IMR-90 (cell line): ENCODE data around the gene FAM89A. TPM values are rescaled to one million over a fixed set of nuclear protein-coding genes. Genes with fewer than 3 reads are reported as not detected.

Experiments
- ATAC-seq: fragments of 200-7000 bp; cut with Tn5 transposase; 2 replicates; pipeline ENCODE4 v1.9.1; 2020; ENCODE audit warnings: low read depth, mild to moderate bottlenecking, moderate library complexity
- BruUV-seq: library from RNA; stranded (reverse); fragments of 400-500 nt; replicated peaks from 2 replicates; lab custom pipeline; 2021; lab: Mats Ljungman, UMichigan
- CTCF ChIA-PET: fragments of 300-600 bp; formaldehyde crosslinking; extraction: SDS; loops from one replicate; lab custom pipeline; 2021; ENCODE audit warnings: antibody characterized with exemption; lab: Yijun Ruan, JAX
- POLR2A ChIA-PET: fragments of 300-600 bp; sonication (Branson Sonifier 250); formaldehyde crosslinking; loops from one replicate; lab custom pipeline; 2022; ENCODE audit warnings: antibody characterized with exemption; ENCODE audit not compliant: unreplicated experiment; lab: Charles Lee
- DNase-seq: peaks from one replicate; pipeline ENCODE4 v3.0.0; 2013
- H2AFZ ChIP-seq: replicated peaks from 2 replicates; pipeline ENCODE3; 2013; ENCODE audit warnings: low read length, mild to moderate bottlenecking; ENCODE audit not compliant: poor library complexity
- H2AK5ac ChIP-seq: 2 replicates; pipeline ENCODE4 v1.6.1; 2013; ENCODE audit warnings: low read depth, low read length, inconsistent platforms
- H2AK9ac ChIP-seq: replicated peaks from 2 replicates; pipeline ENCODE3; 2013; ENCODE audit warnings: mild to moderate bottlenecking, low read depth, low read length, moderate library complexity; ENCODE audit not compliant: poor library complexity
- H2BK120ac ChIP-seq: 2 replicates; pipeline ENCODE4 v1.6.1; 2013; ENCODE audit warnings: low read depth, low read length, inconsistent platforms
- H2BK15ac ChIP-seq: 3 replicates; pipeline ENCODE4 v1.6.1; 2013; ENCODE audit warnings: low read depth, low read length, inconsistent platforms
- H2BK20ac ChIP-seq: 2 replicates; pipeline ENCODE4 v1.6.1; 2013; ENCODE audit warnings: low read depth, mild to moderate bottlenecking, inconsistent platforms, low read length, moderate library complexity
- H2BK5ac ChIP-seq: 2 replicates; pipeline ENCODE4 v1.6.1; 2013; ENCODE audit warnings: mild to moderate bottlenecking, low read depth, low read length, inconsistent platforms; ENCODE audit not compliant: poor library complexity, severe bottlenecking
- H3K14ac ChIP-seq: replicated peaks from 2 replicates; pipeline ENCODE4 v1.6.1; 2013; ENCODE audit warnings: low read depth, low read length, inconsistent platforms
- H3K18ac ChIP-seq: 2 replicates; pipeline ENCODE4 v1.6.1; 2013; ENCODE audit warnings: low read depth, low read length, control low read depth
- H3K23ac ChIP-seq: 2 replicates; pipeline ENCODE4 v1.6.1; 2013; ENCODE audit warnings: low read depth, low read length, inconsistent platforms
- H3K27ac ChIP-seq: 2 replicates; pipeline ENCODE4 v1.5.1; 2013; ENCODE audit warnings: mild to moderate bottlenecking, control low read depth, low read length; ENCODE audit not compliant: insufficient read depth
- H3K27me3 ChIP-seq: 2 replicates; pipeline ENCODE4 v1.6.1; 2013; ENCODE audit warnings: low read length; ENCODE audit not compliant: control insufficient read depth, insufficient read depth
- H3K36me3 ChIP-seq: 2 replicates; pipeline ENCODE4 v1.6.1; 2013; ENCODE audit warnings: low read length, mixed read lengths; ENCODE audit not compliant: control insufficient read depth, insufficient read depth
- H3K4ac ChIP-seq: 2 replicates; pipeline ENCODE4 v1.6.1; 2013; ENCODE audit warnings: low read depth, low read length, inconsistent platforms
- H3K4me1 ChIP-seq: 2 replicates; pipeline ENCODE4 v1.6.1; 2013; ENCODE audit warnings: low read length, mixed read lengths; ENCODE audit not compliant: control insufficient read depth, insufficient read depth
- H3K4me2 ChIP-seq: 2 replicates; pipeline ENCODE4 v1.6.1; 2013; ENCODE audit warnings: low read depth, mild to moderate bottlenecking, control low read depth, low read length, moderate library complexity
- H3K4me3 ChIP-seq: 2 replicates; pipeline ENCODE4 v1.5.1; 2013; ENCODE audit warnings: low read depth, mild to moderate bottlenecking, control low read depth, low read length, moderate library complexity; ENCODE audit not compliant: insufficient read depth
- H3K56ac ChIP-seq: 2 replicates; pipeline ENCODE4 v1.6.1; 2013; ENCODE audit warnings: low read length, inconsistent platforms; ENCODE audit not compliant: insufficient read depth; ENCODE audit errors: extremely low read depth
- H3K79me1 ChIP-seq, 2 experiments: 2 replicates each; pipeline ENCODE4 v1.6.1; 2013; ENCODE audit warnings: low read length in 2 of 2, inconsistent platforms in 1 of 2, low read depth in 1 of 2
- H3K9ac ChIP-seq: 2 replicates; pipeline ENCODE4 v1.6.1; 2013; ENCODE audit warnings: low read depth, low read length, control low read depth
- H3K9me1 ChIP-seq: 2 replicates; pipeline ENCODE4 v1.6.1; 2013; ENCODE audit warnings: low read length, inconsistent platforms; ENCODE audit not compliant: insufficient read depth
- H3K9me3 ChIP-seq: 2 replicates; pipeline ENCODE4 v1.6.1; 2013; ENCODE audit warnings: low read length; ENCODE audit not compliant: control insufficient read depth, insufficient read depth
- H4K20me1 ChIP-seq: 2 replicates; pipeline ENCODE4 v1.6.1; 2013; ENCODE audit warnings: low read length, inconsistent platforms; ENCODE audit not compliant: insufficient read depth
- H4K5ac ChIP-seq: 2 replicates; pipeline ENCODE4 v1.6.1; 2013; ENCODE audit warnings: mild to moderate bottlenecking, low read depth, low read length, control low read depth
- H4K8ac ChIP-seq, 2 experiments: 2 replicates each; pipeline ENCODE4 v1.6.1; 2013; ENCODE audit warnings: low read depth in 2 of 2, low read length in 2 of 2, control low read depth in 1 of 2, inconsistent platforms in 1 of 2
- H4K91ac ChIP-seq: 2 replicates; pipeline ENCODE4 v1.6.1; 2013; ENCODE audit warnings: low read depth, low read length, inconsistent platforms; ENCODE audit not compliant: insufficient read depth
- BHLHE40 ChIP-seq: fragments of 150-350 bp; IDR thresholded peaks from 2 replicates; pipeline ENCODE4 v1.6.1; 2016; ENCODE audit warnings: mild to moderate bottlenecking, low read depth, low read length
- CEBPB ChIP-seq: IDR thresholded peaks from 2 replicates; pipeline ENCODE4 v1.6.1; 2012; ENCODE audit warnings: low read depth, low read length, improper control_type of control experiment
- MAFK ChIP-seq: IDR thresholded peaks from 2 replicates; pipeline ENCODE4 v1.6.1; 2012; ENCODE audit warnings: low read depth, low read length, improper control_type of control experiment
- NFE2L2 ChIP-seq: fragments of 150-350 bp; IDR thresholded peaks from 2 replicates; pipeline ENCODE4 v1.6.1; 2016; ENCODE audit warnings: low read depth, mild to moderate bottlenecking, low read length
- RFX5 ChIP-seq: IDR thresholded peaks from 2 replicates; pipeline ENCODE4 v1.8.0; 2012; ENCODE audit warnings: low read depth, mild to moderate bottlenecking, low read length, moderate library complexity
- WGBS, 2 experiments: methylation state at CpG; one replicate each; pipeline versions ENCODE4 v1.1.5 to v1.1.7; 2013; ENCODE audit warnings: missing lambda C conversion rate in 2 of 2; ENCODE audit not compliant: insufficient read length in 1 of 2; ENCODE audit errors: extremely low coverage in 2 of 2; 5-methylcytosine and 5-hydroxymethylcytosine counted together
- dilution Hi-C: fragments of 300-500 bp; cut with HindIII; formaldehyde crosslinking; loops from one replicate; pipeline ENCODE4 v1.14.3; 2018; ENCODE audit warnings: low sequenced_read_pairs; ENCODE audit not compliant: unreplicated experiment
- in situ Hi-C: fragments of 300-500 bp; cut with MboI; formaldehyde crosslinking; loops from 3 replicates; pipeline ENCODE4 v1.14.3; 2019; ENCODE audit warnings: low sequenced_read_pairs, inconsistent platforms, mixed read lengths
- intact Hi-C: fragments of 100-400 bp; cut with micrococcal nuclease; formaldehyde crosslinking; loops from 2 replicates; pipeline ENCODE4 v1.10.0; 2022
- polyA plus RNA-seq, 3 experiments: library from polyadenylated mRNA; depleted of rRNA; stranded (reverse); fragments of >200 nt; gene quantifications; 2 replicates each; pipeline ENCODE4 v1.2.3, GENCODE V29; 2012; ENCODE audit warnings: low replicate concordance in 1 of 3
- total RNA-seq: library from RNA; depleted of rRNA; stranded (reverse); fragments of >200 nt; gene quantifications from 2 replicates; pipeline ENCODE4 v1.2.3, GENCODE V29; 2012
- TF ChIP-seq, protein P1 (sequence below): conservative IDR thresholded peaks from 2 replicates; pipeline ENCODE4 v1.5.1; 2012; ENCODE audit warnings: mild to moderate bottlenecking, low read depth, low read length, improper control_type of control experiment
- TF ChIP-seq, protein P2 (sequence below): fragments of 150-350 bp; IDR thresholded peaks from 2 replicates; pipeline ENCODE4 v1.6.1; 2016; ENCODE audit warnings: low read depth, mild to moderate bottlenecking, low read length, moderate library complexity, borderline replicate concordance

Gene FAM89A
- total and polyA plus RNA-seq, 2 of the 4 experiments (the other 2 are of a cell fraction), result 6.8 to 8.1 TPM

DNA sequence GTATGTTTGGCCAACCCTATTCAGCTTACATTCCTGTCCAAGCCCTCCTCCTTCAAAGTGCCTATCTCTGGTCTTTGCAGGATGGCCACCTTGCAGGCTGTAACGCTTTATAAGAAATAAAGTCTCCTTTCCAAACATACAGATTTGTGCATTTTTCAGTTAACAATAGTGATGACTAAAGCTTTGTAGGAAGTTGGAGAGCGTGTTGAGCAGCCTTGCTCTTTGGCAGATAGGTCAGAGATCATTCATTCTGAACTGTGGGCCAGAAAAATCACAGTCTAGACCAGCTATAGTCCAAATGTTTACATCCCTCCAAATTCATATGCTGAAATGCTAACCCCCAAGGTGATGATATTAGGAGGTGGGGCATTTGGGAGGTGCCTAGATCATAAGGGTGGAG, 34.0 kb upstream of the FAM89A start:
- ChIA-PET CTCF (interaction anchor here (0.6 kb wide), 1 partner anchor 15 kb away, joined by 3 read pairs; no protein-coding TSS in a partner anchor), POLR2A (no interaction called here)
- ATAC-seq (no peak), DNase-seq (no peak)
- H3K9me3 ChIP-seq, result no peaks in the 10 kb centered on the region
- no peaks in the 10 kb centered on the region for H4K20me1 ChIP-seq
- H4K8ac ChIP-seq, result no peak overlapping the region
- H2AK5ac ChIP-seq, result no peak overlapping the region
- no peak overlapping the region for H3K14ac ChIP-seq
- H2BK15ac ChIP-seq, result no peak overlapping the region
- H4K5ac ChIP-seq, result no peak overlapping the region
- BruUV-seq, result no TSS peak
- H4K91ac ChIP-seq, result no peak overlapping the region
- no peak overlapping the region for H2AK9ac ChIP-seq
- no peak overlapping the region for H2AFZ ChIP-seq
- no peaks in the 10 kb centered on the region; the same call in 1 of the 2 replicates for H3K4me1 ChIP-seq
- intact Hi-C loops, result no loop called here
- no peak overlapping the region for H3K4me2 ChIP-seq
- no peak overlapping the region for H2BK20ac ChIP-seq
- no peaks in the 10 kb centered on the region for H3K9me1 ChIP-seq
- no peak overlapping the region for H3K4me3 ChIP-seq
- in situ Hi-C loops, result no loop called here
- dilution Hi-C loops, result no loop called here
- H3K56ac ChIP-seq, result no peak overlapping the region
- no peak overlapping the region for H2BK120ac ChIP-seq
- H3K36me3 ChIP-seq, result no peaks in the 10 kb centered on the region
- H2BK5ac ChIP-seq, result no peak overlapping the region
- TF ChIP-seq CEBPB (no peak), BHLHE40 (no peak), RFX5 (no peak), MAFK (no peak), NFE2L2 (no peak)
- TF ChIP-seq, protein P1, sequence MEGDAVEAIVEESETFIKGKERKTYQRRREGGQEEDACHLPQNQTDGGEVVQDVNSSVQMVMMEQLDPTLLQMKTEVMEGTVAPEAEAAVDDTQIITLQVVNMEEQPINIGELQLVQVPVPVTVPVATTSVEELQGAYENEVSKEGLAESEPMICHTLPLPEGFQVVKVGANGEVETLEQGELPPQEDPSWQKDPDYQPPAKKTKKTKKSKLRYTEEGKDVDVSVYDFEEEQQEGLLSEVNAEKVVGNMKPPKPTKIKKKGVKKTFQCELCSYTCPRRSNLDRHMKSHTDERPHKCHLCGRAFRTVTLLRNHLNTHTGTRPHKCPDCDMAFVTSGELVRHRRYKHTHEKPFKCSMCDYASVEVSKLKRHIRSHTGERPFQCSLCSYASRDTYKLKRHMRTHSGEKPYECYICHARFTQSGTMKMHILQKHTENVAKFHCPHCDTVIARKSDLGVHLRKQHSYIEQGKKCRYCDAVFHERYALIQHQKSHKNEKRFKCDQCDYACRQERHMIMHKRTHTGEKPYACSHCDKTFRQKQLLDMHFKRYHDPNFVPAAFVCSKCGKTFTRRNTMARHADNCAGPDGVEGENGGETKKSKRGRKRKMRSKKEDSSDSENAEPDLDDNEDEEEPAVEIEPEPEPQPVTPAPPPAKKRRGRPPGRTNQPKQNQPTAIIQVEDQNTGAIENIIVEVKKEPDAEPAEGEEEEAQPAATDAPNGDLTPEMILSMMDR, result no peak
- TF ChIP-seq, protein P2, sequence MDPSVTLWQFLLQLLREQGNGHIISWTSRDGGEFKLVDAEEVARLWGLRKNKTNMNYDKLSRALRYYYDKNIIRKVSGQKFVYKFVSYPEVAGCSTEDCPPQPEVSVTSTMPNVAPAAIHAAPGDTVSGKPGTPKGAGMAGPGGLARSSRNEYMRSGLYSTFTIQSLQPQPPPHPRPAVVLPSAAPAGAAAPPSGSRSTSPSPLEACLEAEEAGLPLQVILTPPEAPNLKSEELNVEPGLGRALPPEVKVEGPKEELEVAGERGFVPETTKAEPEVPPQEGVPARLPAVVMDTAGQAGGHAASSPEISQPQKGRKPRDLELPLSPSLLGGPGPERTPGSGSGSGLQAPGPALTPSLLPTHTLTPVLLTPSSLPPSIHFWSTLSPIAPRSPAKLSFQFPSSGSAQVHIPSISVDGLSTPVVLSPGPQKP, result no peak
- no peak overlapping the region for H3K18ac ChIP-seq
- no peak overlapping the region for H3K4ac ChIP-seq
- peaks cover 10% of the 10 kb centered on the region for H3K27me3 ChIP-seq
- no peak overlapping the region for H3K9ac ChIP-seq
- no peak overlapping the region for H3K27ac ChIP-seq
- no peak overlapping the region for H3K23ac ChIP-seq
- no peaks in the 10 kb centered on the region for H3K79me1 ChIP-seq
- no CpG with 5 or more reads among the region's 2 CpGs for WGBS, 2 experiments
